ENCODE data around the gene UGGT2. TPM values are rescaled to one million over a fixed set of nuclear protein-coding genes. Genes with fewer than 3 reads are reported as not detected.

Gene UGGT2
- total RNA-seq, 1 donor from 2014 or later: 38.5 TPM

DNA sequence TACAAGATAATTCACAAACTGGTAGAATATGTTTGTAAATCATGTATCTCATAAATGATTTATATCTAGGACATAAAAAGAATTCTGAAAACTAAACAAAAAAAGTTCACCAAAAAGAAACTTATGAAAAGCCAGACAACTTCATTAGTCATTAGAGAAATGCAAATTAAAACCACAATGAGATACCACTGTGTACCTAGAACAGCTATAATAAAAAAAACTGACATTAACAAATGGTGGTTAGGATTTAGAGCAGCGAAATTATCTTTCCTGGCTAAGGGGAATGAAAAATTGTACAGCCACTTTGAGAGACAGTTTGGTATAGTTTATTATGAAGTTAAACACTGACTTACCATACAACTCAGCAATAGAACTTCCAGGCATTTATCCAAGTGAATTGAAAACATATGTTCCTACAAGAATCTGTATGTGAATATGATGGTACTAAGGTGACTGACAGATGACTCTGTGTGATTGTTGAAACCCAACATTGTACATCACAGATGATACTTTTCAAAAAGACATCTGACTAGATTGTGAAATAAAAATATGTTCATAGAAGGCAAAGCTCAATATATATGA, 41.8 kb downstream of the UGGT2 start:
- Mint-ChIP-seq H3K27ac (no peak overlapping the region), H3K27me3 (no peaks in the 10 kb centered on the region), H3K9me3 (peaks cover 13% of the 10 kb centered on the region), H3K4me3 (no peak overlapping the region), H3K4me1 (ENCODE audit: unreplicated experiment) (no peaks in the 10 kb centered on the region), H3K36me3 (peaks cover 38% of the 10 kb centered on the region)
- DNase-seq (ENCODE audit: extremely low spot score, unreplicated experiment): no peak
- TF ChIP-seq, protein P1, sequence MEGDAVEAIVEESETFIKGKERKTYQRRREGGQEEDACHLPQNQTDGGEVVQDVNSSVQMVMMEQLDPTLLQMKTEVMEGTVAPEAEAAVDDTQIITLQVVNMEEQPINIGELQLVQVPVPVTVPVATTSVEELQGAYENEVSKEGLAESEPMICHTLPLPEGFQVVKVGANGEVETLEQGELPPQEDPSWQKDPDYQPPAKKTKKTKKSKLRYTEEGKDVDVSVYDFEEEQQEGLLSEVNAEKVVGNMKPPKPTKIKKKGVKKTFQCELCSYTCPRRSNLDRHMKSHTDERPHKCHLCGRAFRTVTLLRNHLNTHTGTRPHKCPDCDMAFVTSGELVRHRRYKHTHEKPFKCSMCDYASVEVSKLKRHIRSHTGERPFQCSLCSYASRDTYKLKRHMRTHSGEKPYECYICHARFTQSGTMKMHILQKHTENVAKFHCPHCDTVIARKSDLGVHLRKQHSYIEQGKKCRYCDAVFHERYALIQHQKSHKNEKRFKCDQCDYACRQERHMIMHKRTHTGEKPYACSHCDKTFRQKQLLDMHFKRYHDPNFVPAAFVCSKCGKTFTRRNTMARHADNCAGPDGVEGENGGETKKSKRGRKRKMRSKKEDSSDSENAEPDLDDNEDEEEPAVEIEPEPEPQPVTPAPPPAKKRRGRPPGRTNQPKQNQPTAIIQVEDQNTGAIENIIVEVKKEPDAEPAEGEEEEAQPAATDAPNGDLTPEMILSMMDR (conservative IDR thresholded peaks at IDR 0.05): no peak

DNA sequence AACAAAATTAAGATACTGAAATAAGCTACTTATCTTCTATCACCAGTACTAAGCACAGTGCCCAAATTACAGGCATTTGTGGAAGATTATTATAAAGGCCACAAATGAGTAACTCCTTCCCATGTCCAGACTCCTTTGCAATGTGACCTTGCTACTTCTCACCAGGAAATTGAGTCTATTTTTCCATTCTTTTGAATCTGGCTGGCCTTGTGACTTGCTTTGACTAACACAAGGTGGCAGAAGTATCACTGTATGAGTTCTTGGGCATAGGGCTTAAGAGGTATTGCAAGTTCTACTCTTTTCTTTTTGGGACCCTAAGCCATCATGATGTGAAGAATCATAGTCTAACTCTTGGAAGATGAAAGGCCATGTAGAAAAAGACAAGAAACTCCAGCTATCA, 49.9 kb downstream of the UGGT2 start:
- TF ChIP-seq, protein P1 (conservative IDR thresholded peaks at IDR 0.05): peak; percentile 16
- peaks cover 13% of the 10 kb centered on the region for H3K9me3 Mint-ChIP-seq
- DNase-seq (ENCODE audit: extremely low spot score, unreplicated experiment): no peak
- no peak overlapping the region for H3K4me3 Mint-ChIP-seq
- H3K27me3 Mint-ChIP-seq: no peaks in the 10 kb centered on the region
- peaks cover 32% of the 10 kb centered on the region for H3K36me3 Mint-ChIP-seq
- H3K4me1 Mint-ChIP-seq (ENCODE audit: unreplicated experiment): no peaks in the 10 kb centered on the region
- no peak overlapping the region for H3K27ac Mint-ChIP-seq

DNA sequence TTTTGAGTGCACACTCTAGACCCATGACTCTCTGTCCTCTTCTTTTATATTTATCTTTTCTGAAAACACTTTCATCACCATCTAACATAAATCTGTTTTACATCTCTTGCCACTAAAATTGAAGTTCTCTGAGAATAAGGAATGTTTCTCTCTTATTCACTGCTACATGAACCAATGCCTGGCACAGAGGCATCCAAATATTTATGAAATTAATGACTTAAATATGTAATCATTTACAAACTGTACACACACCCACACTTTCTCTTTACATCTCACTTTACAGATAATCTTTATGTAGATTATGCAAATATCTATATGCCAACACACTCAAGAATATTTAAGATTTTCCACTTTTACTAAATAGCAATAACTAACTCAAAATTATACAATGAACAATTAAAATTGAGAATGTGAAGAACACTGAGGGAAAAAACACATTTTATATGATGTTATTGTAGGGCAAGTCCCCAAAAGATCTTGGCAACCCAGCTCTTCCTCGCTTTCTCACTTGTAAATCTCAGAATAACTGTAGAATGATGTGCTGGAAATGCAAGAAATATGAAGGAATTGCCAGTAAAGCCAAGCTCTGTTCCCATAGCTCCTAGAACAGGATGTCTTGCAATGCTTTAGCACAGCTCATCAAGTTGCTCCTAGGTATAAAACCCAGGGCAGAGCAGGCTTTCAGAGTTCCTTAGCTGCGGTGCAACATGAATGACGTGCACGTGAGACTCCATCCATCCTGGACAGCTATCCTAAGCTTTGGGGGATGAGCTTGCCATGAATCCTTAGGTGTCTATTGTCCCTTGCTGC, 50.7 kb downstream of the UGGT2 start:
- Mint-ChIP-seq H3K9me3 (peaks cover 9% of the 10 kb centered on the region), H3K36me3 (peaks cover 24% of the 10 kb centered on the region), H3K27me3 (no peaks in the 10 kb centered on the region), H3K4me3 (no peak overlapping the region), H3K27ac (no peak overlapping the region), H3K4me1 (ENCODE audit: unreplicated experiment) (no peaks in the 10 kb centered on the region)
- DNase-seq (ENCODE audit: extremely low spot score, unreplicated experiment): no peak
- TF ChIP-seq, protein P1 (conservative IDR thresholded peaks at IDR 0.05): no peak

DNA sequence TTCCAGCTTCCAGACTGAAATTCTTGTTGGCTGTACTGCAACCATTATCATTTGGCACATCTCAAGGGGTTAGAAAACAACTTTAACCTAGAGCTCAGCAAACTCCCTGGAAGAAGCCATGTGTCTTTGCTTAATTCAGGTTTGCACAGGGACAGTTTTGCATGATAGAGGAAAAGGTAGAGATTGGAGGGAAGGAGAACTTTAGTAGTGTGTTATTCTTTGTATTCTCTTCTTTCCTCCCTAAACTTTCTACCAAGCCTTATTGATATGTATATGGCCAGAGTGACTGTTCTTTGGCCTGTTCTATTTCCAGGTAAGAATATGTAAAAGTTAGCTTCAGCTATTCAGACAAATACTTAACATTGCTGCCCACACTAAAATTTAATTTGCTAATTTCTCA, 53.1 kb downstream of the UGGT2 start:
- no peak overlapping the region for H3K27ac Mint-ChIP-seq
- TF ChIP-seq, protein P1 (conservative IDR thresholded peaks at IDR 0.05): no peak
- no peak overlapping the region for H3K4me3 Mint-ChIP-seq
- no peak for DNase-seq (ENCODE audit: extremely low spot score, unreplicated experiment)
- H3K4me1 Mint-ChIP-seq (ENCODE audit: unreplicated experiment): no peaks in the 10 kb centered on the region
- peaks cover 10% of the 10 kb centered on the region for H3K36me3 Mint-ChIP-seq
- no peaks in the 10 kb centered on the region for H3K9me3 Mint-ChIP-seq
- no peaks in the 10 kb centered on the region for H3K27me3 Mint-ChIP-seq

DNA sequence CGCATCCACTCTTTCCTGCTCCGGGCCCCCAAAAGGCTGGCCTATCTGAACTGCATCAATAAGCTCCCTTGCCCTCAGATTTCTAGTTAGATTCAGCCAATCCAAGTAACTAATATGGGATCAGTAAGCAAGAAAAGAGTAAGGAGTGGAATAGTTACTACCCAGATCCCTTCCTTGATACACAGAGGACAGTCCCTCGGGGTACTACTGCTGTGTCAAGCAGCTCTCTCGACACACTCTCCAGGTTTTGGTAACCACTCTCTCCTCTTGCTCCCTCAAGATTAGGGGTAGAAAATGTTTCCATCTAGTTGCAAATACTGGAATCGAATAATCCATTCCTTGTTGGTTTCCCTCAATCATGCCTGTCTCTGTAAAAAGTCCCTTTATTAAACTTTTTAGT, 65.4 kb downstream of the UGGT2 start:
- TF ChIP-seq, protein P1 (conservative IDR thresholded peaks at IDR 0.05): no peak
- H3K27me3 Mint-ChIP-seq: no peaks in the 10 kb centered on the region
- H3K27ac Mint-ChIP-seq: no peak overlapping the region
- H3K4me3 Mint-ChIP-seq: no peak overlapping the region
- no peak for DNase-seq (ENCODE audit: extremely low spot score, unreplicated experiment)
- H3K9me3 Mint-ChIP-seq: no peaks in the 10 kb centered on the region
- H3K36me3 Mint-ChIP-seq: peaks cover 11% of the 10 kb centered on the region
- no peaks in the 10 kb centered on the region for H3K4me1 Mint-ChIP-seq (ENCODE audit: unreplicated experiment)
